ENCODE data around the gene DIS3L. TPM values are rescaled to one million over a fixed set of nuclear protein-coding genes. Genes with fewer than 3 reads are reported as not detected.

Gene DIS3L
- polyA plus RNA-seq, 4 donors = 33.8 to 43.8 (median 38.2) TPM

Other genes starting within 250 kb of the DIS3L start
- gene MEGF11, start 39.8 kb upstream of the DIS3L start, polyA plus RNA-seq (ENCODE audit: insufficient read length in 4 of 4) = 1 to 10 TPM; 2.2 to 3.8 (median 2.6) TPM
- 10 to 100 TPM; 13.8 to 24.9 (median 17.2) TPM for gene TIPIN, start 63.1 kb downstream of the DIS3L start, polyA plus RNA-seq (ENCODE audit: insufficient read length in 4 of 4)
- gene MAP2K1, start 93.3 kb downstream of the DIS3L start, polyA plus RNA-seq (ENCODE audit: insufficient read length in 4 of 4) = 10 to 100 TPM; 52.8 to 57.0 (median 56.6) TPM
- 10 to 100 TPM; 34.9 to 44.7 (median 40.9) TPM for gene SNAPC5, start 204.2 kb downstream of the DIS3L start, polyA plus RNA-seq (ENCODE audit: insufficient read length in 4 of 4)
- 1,000 to 10,000 TPM; 3,490 to 3,817 (median 3,726) TPM for gene RPL4, start 211.3 kb downstream of the DIS3L start, polyA plus RNA-seq (ENCODE audit: insufficient read length in 4 of 4)
- 10 to 100 TPM; 22.9 to 28.1 (median 25.7) TPM for gene ZWILCH, start 211.8 kb downstream of the DIS3L start, polyA plus RNA-seq (ENCODE audit: insufficient read length in 4 of 4)